ENCODE results near the gene SLX4IP. TPM values are rescaled to one million over a fixed set of nuclear protein-coding genes. Genes with fewer than 3 reads are reported as not detected.

Gene SLX4IP
- total and polyA plus RNA-seq, 7 donors, result 0.20 to 1.9 (median 0.86) TPM

DNA sequence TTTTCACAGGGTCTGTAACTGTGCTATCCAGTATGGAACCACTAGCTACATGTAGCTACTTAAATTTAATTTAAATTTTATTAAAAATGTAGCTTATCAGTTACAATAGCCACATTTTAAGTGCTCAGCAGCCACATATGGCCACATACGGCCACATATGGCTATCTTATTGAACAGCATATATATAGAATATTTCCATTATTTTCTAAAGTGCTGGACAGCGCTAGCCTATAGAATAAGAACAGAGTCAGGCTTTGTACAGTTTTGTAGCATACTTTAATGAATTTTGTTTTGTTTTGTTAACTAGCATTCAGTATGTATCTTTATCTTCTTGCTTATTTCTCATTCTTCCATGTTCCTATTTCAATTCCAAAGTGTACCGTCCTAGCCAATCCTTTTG, 120.3 kb downstream of the SLX4IP start:
- no peak overlapping the region for H3K27ac ChIP-seq
- intact Hi-C loops (cut with DNase I), result loop anchor here in 1 of 2 donors (5.0 to 10.0 kb wide), 2 partner anchors 649 to 717 kb away; no protein-coding TSS in a partner anchor
- no peak overlapping the region for H3K4me3 ChIP-seq
- WGBS, 3 donors, result 95 to 98% (median 97%) methylated on average over 3 of the region's 3 CpGs
- peaks cover 3% of the 10 kb centered on the region for H3K4me1 ChIP-seq
- no peaks in the 10 kb centered on the region for H3K36me3 ChIP-seq (ENCODE audit: insufficient read depth in 1 of 2, low read depth in 1 of 2)
- no peaks in the 10 kb centered on the region for H3K9me3 ChIP-seq
- H3K27me3 ChIP-seq (ENCODE audit: insufficient read depth in 3 of 3, low read length in 2 of 3), result no peaks in the 10 kb centered on the region
- DNase-seq, result no peak
- TF ChIP-seq CTCF (IDR thresholded peaks at IDR 0.05), result no peak
- no peak for ATAC-seq

- Histone ChIP-seq H3K36me3 (ENCODE audit: insufficient read depth in 1 of 2, low read depth in 1 of 2) (no peaks in the 10 kb centered on the region), H3K4me3 (no peak overlapping the region), H3K27me3 (ENCODE audit: insufficient read depth in 3 of 3, low read length in 2 of 3) (no peaks in the 10 kb centered on the region), H3K4me1 (peaks cover 3% of the 10 kb centered on the region), H3K9me3 (no peaks in the 10 kb centered on the region), H3K27ac (no peak overlapping the region)
- WGBS, 3 donors, result 64 to 74% (median 69%) methylated on average over 5 of the region's 5 CpGs
- DNase-seq (no peak), ATAC-seq (no peak)
- no peak for TF ChIP-seq CTCF (IDR thresholded peaks at IDR 0.05)
- intact Hi-C loops (cut with DNase I), result loop anchor here in 1 of 2 donors (5.0 to 10.0 kb wide), 2 partner anchors 649 to 716 kb away; no protein-coding TSS in a partner anchor
Observed at GRCh38 chr20:10555865-10556308, 120.8 kb downstream of the SLX4IP start.

DNA sequence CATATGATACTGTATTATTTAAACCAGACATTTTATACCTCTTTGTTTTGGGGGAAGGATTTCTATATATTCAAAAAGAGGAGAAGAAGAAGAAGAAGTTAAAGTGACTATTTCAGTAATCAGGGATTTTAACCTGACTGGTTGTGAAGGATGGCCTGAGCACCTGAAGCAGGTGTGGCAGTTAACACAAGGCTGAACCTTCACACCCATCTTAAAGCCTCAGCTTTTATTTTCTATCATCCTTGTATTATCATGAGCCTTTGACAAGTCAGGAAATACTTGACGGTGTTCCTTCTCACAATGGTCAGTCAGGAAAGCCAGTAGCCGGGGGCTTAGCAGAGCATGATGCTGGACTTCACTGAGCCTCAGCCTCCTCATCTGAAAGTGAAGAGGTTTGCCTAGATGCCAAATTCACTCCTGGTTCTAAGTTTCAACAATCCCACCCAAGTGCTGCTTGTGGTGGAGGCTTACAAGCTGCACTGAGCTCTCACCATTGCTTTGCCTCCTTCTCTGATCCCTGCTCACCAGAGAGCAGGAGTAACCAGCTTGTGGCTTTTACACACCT, 121.5 kb downstream of the SLX4IP start:
- no peaks in the 10 kb centered on the region for H3K9me3 ChIP-seq
- no peak for DNase-seq
- no peak overlapping the region for H3K4me3 ChIP-seq
- WGBS, 3 donors, result 80 to 91% (median 82%) methylated on average over 2 of the region's 2 CpGs
- no peak overlapping the region for H3K27ac ChIP-seq
- TF ChIP-seq CTCF (IDR thresholded peaks at IDR 0.05), result no peak
- no peaks in the 10 kb centered on the region for H3K36me3 ChIP-seq (ENCODE audit: insufficient read depth in 1 of 2, low read depth in 1 of 2)
- H3K4me1 ChIP-seq, result peaks cover 3% of the 10 kb centered on the region
- H3K27me3 ChIP-seq (ENCODE audit: insufficient read depth in 3 of 3, low read length in 2 of 3), result no peaks in the 10 kb centered on the region
- ATAC-seq, result no peak
- intact Hi-C loops (cut with DNase I), result loop anchor here in 1 of 2 donors (5.0 to 10.0 kb wide), 2 partner anchors 648 to 716 kb away; no protein-coding TSS in a partner anchor

DNA sequence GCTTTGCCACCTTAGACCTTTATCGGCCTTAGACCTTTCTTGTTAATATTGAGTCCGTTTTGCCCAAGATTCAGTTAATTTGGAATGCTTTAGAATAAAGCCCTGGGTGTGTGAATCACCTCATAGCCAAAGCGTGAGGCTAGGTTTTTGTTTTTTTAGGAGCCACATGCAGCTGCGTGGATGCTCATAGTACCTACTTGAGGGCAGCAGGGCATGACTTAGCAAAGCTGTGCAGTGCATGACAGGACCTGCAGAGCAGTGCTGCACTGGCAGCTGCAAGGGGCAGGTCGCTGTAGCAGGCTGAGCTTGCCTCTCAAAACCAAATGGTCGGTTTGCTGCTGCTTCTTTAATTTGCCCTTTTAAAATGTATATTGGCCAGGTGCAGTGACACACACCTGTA, 122.6 kb downstream of the SLX4IP start:
- no peaks in the 10 kb centered on the region for H3K9me3 ChIP-seq
- no peaks in the 10 kb centered on the region for H3K4me1 ChIP-seq
- ATAC-seq, result no peak
- intact Hi-C loops (cut with DNase I), result loop anchor here in 1 of 2 donors (5.0 to 10.0 kb wide), 2 partner anchors 647 to 715 kb away; no protein-coding TSS in a partner anchor
- no peaks in the 10 kb centered on the region for H3K36me3 ChIP-seq (ENCODE audit: insufficient read depth in 1 of 2, low read depth in 1 of 2)
- H3K4me3 ChIP-seq, result no peak overlapping the region
- no peak for DNase-seq
- 84 to 92% (median 88%) methylated on average over 6 of the region's 6 CpGs for WGBS, 3 donors
- no peak overlapping the region for H3K27ac ChIP-seq
- no peaks in the 10 kb centered on the region for H3K27me3 ChIP-seq (ENCODE audit: insufficient read depth in 3 of 3, low read length in 2 of 3)
- TF ChIP-seq CTCF (IDR thresholded peaks at IDR 0.05), result no peak
